Measurements from ENCODE around the gene FRS3.

Gene FRS3

DNA sequence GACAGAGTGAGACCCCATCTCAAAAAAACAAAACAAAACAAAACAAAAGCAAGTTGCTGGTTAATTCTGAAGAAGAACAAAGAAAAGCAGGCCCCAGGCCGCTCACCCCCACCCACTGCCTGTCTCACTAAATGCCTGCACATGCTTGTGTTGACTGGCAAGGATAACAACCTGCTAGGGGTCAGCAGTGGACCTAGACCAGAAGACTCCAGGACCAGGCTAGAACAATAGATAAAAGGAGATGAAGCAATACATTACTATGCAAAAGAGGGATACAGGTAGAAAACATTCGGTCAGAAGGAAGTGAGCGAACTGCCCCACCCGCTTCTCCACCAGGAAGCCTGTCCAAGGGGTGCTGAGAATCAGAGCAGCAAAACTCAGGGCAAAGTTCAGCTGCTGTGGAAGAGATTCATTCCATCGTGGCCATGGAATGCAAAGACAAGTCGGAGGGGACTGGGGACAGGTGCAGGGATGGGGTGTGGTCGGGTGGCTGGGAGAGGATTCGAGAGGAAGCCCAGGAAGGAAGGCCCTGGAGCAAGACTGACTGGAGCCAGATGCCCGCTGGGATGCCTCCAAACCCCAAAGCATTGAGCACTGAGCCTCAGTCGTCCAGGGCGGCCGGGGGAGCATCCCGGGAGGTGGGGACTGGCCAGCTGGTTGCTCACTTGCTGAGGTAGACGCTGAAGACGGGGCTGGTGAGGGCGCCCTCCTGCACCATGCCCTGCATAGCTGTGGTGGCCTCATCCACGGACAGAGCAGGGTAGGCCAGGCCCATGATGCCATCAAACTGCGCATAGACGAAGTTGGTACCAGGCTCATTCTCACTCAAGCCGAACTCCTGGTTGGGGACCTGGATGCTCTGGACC is 37.8 kb downstream of the FRS3 start:
- no peak for DNase-seq (ENCODE audit: low read depth)

DNA sequence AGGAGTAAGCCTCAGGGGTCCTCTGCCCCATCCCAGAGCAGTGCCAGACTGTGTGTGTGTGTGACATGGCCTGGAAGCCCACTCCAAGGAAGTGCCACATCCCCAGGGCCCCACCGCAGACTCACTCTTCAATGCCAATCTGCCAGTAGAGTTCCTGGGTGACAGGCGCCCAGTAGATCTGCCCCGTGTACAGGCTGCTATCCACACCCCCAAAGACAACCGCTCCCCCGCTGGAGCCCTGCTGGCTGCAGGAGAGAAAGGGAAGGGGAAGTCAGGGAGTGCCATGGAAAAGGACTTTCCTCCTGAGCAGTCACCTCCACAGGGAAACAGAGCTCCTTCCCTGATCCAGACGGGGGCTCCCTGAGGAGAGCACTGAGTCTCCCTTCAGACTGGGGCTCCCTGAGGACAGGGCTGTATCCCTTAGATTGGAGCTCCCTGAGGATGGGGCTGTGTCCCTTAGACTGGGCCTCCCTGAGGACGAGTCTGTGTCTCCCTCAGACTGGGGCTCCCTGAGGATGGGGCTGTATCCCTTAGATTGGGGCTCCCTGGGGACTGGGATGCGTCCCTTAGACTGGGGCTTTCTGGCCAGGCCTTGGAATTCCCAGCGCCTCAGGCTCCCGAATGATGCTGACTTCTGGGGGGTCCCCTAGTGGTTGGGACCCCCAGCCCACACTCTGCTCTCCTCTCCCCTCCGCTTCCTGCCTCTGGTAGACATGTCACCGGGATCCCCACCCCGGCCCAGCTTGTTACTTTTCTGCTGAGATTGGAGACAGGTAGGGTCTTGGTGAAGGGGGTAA is 39.1 kb downstream of the FRS3 start:
- DNase-seq (ENCODE audit: low read depth), result no peak

DNA sequence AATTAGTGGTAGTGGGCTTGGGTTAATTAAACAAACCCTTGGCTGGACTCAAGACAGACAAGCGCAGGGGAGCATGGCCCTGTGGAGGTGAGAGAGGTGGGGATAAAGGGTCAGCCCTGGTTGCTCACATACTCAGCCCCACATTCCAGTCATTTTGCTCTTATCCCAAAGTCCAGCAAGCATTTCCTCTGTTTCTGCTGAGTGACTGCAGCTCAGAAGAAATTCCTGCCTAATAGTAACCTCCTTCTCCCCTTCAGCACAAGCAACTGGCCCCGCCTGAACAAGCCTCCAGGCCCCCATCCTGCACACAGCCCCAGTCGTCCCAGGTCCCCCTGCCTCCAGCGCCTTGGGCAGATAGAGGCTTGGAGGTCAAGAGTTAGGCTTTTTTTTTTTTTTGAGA is 40.7 kb downstream of the FRS3 start:
- DNase-seq (ENCODE audit: low read depth), result no peak

DNA sequence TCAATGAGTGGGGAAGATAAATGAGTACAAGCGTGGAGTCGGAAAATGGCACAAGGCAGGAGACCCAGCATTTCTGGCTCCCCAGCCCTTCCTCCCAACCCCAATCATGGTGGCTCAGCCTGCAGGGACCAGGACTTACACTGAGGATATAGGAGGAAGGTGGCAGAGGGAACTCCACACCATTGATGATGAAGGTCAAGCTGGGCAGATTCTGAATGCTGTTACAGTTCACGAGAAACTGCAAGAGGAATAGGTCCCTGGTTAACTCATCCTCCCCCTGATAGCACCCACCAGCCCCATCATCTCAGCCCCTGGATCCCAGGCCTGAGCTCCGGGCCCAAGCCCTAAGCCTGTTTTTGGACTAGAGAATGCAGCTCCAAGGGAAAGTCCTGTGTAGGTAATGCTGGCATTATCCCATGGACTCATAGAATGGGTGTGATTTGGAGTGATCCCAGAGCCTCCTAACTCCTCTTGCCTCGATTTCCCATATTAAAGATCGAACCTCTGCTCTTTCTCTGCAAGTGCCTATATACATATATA is 42.0 kb downstream of the FRS3 start:
- no peak for DNase-seq (ENCODE audit: low read depth)

DNA sequence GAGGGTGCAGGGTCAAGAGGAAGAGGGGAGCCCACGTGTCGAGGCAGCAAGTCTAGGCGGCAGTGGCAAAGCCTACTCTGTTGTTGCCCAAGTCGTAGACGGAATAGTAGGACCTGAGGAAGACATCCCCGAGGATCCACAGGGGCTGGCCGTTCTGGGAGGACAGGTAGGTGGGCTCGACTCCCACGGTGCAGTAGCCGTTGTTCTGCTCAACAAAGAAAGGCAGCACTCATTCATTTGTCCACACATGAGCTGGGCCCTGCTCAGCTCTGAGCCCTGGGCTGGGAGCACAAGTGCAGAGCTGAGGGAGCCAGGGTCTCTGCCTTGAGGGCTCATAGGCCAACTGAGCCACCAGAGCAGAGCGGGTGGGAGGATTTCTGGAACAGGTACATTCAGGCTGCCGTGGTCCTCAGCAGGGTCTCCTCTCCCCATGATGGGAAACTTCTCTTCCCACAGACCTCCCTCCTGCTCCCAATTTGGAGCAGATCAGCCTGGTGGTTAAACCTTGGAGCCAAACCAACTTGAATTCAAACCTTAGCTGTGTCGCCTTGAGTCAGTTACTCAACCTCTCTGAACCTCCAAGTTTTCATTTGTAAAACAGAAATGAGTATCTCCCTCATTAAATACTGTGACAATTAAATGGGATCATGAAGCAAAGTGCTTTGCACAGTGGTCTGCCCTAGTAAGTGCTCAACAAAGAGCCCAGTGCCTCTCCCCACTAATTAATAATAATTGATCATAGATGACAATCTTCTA is 42.7 kb downstream of the FRS3 start:
- no peak for DNase-seq (ENCODE audit: low read depth)

DNA sequence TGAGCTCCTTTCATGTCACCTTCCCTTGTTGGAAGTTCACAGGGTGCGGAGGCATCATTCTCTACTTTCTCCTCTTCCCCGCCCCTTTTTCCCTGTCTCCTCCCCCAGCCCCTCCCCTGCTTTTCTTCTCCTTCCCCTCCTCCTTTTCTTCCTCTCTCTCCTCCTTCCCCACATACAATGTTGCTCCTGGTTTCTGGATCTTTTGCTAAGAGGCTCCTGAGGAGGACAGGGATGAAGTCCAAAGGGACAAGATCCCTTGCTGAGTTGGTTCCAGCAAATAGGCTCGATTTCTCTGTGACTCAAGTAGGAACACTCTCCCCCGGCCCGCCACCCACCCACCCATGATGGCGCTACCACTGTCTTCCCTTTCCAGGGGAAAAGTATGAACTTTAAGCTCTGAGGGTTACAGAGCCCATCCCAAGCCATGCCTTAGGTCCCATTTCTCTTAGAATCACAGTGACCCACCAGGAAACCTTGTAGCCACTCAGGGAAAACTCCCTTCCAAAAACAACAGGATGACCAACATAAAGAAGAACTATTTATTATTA is 43.4 kb downstream of the FRS3 start:
- DNase-seq (ENCODE audit: low read depth), result no peak

DNA sequence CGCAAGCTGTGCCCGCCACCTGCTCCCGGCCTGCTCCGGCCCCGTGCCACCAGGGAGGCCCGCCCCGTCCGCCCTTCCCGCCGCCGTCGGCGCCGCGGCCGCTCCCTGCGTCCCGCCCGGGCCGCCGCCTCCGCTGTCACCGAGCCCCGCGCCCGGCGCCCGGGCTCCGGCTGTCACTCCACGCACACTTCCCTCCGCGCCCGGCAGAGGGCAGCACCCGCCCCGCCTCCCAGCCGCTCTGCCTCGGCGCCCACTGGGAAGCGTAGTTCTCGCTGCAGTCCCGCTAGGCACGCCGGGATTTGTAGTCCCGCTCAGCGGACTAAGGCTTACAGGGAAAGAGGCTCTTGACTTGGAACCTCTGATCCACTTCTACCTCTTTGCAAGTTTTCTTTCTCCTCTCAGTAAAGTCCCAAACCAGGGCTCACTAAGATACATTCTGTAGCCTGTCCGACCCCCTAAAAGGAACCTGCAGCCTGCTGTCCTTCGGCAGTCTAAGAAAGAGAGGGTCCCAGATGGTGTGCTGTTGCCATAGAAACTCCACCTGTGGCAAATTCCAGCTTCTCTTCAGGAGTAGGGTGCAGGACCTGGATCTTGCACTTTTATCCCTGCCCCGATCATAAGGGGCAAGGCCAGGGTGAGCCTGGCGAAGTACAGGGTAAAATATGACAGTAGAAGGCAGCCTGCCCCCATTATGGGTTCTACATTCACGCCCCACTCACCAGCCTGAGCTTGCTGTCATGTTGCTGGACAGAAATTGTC is 44.1 kb downstream of the FRS3 start, which contains the start of gene TFEB:
Gene TFEB, minus strand, starts transcription at position 182 of the 759 bp plus-strand sequence. CDS start 44,395 bp downstream, outside the sequence.
- DNase-seq (ENCODE audit: low read depth), result peak; percentile 89

DNA sequence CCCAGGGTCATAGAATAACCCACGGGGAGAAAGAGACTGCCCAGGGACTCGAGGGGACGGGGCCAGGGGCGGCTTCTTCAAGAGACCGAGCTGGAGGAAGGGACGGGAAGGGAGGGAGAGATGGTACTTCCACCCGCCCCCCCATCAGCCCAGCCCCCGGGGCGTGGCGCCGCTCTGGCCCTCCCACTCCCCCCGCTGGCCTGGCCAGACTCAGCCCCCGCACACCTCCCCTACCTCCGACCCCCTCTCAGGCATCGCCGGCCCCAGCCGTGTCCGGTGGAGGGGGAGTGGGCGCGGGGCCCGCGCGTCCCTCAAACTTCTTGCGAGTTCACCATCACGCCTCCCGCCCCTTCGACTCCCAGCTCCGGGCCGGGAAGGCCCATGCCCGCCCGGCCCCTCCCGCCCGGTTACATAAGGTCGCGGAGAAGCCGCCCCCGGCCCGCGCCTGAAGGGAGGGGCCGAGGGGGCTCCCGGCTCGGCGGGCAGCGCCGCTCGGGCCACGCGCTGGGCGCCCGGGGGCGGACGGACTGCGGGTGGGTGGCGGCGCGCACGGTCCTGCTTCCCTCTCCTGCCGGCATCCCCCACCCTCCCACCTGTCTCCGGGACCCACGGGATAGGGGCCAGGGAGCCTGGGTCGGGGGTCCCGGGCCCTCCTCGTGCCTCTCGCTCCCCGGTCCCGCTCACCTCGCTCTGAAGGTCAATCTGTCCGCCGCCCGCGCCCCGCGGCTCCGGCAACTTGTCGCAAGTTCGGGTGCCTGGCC is 44.9 kb downstream of the FRS3 start:
- peak; percentile 58 for DNase-seq (ENCODE audit: low read depth)

DNA sequence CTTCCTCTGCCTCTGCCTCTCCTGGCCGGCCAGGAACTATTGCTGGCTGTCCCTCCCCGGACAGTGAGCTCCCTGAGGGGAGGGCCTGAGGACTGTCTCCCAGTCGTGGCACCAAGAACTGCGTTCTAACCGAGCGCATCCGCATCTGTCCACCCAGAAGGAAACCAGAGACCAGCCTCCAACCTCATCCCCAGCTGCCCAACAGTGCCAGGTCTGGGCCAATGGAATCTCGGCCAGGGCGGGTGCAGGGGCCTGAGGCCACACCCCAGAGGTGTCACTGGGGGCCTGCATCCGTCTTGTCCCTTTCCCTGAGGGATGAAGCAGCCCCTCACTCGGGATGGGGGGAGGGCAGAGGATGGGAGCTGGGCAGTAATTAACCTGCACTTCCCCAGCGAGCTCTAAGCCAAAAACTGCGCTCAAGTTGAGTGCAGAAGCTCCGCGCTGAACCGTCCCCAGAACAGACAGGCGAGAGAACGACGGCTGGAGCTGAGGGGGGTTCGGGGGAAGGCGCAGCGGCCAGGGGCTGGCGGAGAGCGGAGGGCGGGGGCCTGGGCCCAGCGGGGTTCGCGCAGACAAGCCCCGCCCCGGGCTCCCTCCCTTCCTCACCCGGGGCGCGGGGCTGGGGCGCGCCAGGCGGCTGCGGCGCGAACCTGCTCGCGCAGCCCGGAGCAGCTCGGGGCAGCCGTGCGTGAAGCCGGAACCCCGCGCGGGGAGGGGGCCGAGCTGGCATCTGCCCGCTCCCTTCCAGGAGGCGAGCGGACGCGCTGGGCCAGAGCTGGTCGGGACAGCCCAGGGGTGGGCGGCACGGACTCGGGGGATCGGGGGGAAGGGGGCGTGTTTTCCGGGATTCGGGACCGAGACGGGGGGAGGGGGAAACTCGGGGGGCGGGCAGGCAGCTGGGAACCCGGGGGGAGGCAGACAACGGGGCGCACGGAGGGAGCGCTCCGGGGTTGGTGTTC is 45.7 kb downstream of the FRS3 start:
- peak; percentile 52 for DNase-seq (ENCODE audit: low read depth)

DNA sequence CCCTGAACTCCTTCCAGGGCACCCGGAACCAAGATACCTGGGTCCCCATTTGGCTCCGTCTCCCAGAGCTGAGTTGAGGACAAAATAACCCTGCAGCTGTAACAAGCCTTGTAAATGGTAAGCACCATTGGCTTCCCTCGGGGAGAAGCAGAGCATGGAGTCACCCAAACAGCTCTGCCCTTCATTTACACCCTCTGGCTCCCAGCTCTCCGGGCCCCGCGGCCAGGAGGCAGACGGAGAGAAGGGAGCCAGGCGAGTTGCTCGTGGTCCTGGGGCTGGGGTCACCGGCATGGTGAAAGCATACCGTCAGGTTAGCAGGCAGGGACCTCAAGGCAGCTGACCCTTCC is 46.4 kb downstream of the FRS3 start:
- DNase-seq (ENCODE audit: low read depth), result no peak

DNA sequence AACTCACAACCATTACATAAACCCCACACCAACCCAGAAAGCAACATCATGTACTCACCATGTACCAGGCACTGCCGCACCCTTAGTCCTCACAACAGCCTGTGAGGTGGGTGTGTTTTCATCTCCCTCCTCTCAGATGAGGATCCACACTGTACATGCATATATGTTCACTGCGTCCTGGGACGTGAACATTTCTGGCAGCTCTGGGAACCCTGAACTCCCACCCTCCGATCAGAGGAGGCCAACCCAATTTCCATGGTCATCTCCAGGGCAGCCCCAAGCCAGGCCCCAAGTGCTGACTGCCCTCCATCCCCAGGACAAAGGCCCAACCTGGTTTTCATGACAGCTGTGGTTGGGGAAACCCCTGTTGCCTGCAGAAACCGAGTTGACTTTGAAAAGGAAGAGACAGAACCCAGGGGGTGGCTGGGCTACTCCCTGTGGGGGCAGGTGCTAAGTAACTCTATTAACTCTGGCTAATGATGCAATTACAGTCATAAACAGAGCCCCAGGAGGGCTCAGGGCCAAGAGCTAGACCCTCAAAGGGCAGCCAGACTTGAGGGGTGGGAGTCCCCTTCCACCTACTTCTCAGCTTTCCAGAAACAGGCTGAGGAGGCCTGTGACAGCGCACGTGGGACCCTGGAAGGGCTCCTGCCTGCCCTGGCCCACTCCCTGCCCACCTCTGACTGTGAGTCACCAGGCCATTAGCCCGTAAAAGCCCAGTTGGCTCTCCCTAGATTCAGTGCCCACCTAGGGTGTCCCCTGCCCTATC is 46.9 kb downstream of the FRS3 start:
- DNase-seq (ENCODE audit: low read depth), result peak; percentile 49

DNA sequence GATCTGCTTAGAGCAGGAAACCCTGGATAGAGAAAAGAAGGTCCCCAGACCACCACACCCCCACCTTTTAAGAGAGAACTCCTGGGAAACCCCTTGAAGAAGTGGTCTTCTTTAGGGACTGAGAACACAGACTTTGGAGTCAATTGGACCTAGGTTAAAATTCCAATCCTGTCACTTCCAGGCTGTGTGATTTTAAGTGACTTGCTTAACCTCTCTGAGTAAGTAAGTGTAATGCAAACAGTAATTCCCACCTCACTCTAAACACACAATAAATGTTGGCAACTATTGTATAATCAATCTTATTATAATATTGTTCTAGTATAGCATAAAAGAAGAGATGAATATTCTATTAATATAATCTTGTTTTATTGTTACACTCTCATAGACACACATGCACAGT is 47.6 kb downstream of the FRS3 start:
- DNase-seq (ENCODE audit: low read depth), result no peak

DNA sequence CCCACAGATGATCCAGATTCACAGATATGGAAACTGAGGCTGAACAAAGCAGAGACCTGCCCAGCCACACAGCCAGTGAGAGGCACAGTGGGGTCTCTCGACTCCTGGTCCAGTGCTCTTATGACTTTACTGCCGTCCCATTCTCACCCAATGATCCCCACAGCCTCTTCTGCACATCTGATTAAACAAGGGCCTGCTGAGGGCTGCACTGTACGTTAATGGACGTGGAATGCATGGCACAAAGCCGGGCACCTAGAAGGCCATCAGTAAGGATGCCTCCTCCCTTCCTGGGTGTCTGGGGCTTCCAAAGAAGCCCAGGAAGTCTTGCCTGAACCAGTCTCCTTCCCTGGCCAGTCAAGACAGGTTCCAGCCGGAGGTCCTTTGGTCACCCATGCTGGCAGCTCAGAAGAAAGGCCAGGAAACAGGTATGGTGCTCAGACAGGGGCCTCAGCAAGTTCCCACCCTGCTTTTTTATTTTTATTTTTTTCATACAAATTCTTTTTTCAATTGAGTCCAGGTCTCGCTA is 48.1 kb downstream of the FRS3 start:
- DNase-seq (ENCODE audit: low read depth), result no peak

DNA sequence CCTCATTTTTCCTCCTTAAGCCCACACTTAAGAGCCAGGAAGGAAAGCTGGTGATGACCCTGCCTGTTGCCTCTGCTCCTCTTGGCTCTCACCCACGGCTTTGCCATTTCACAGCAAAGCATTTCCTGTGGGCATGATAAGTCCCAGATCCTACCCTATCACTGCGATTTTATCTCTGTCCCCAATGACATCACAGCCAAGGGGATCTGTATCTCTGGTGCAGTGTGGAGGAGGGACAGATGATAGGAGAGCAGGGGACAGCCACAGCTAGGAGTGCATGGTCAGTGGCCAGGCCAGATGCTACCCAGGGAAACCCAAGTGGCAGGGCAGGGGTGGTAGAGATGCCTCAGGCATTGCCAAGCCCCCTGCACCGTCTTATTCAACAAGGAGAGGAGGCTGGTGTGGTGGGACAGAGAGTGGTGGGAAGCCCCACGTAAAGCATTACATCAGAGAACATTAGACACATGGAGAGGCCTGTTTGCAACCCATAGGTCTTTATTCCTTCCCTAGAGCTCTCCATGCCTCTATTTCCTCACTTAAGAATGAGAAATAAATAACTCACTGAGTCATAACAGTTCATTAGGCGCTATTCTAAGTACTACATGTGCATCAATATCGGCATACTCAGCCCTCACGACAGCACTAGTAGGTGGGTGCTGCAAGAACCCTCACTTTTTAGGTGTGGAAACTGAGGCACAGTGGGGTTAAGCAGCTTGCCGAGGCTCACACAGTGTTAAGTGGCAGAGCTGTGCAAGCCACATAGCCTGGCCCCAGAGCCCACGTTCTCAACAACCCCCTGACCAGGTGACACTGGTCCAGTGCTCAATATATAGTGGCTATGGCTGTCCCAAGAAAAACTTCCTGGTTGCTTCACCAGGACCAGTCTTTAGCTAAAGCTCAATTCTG is 48.9 kb downstream of the FRS3 start:
- DNase-seq (ENCODE audit: low read depth), result no peak

DNA sequence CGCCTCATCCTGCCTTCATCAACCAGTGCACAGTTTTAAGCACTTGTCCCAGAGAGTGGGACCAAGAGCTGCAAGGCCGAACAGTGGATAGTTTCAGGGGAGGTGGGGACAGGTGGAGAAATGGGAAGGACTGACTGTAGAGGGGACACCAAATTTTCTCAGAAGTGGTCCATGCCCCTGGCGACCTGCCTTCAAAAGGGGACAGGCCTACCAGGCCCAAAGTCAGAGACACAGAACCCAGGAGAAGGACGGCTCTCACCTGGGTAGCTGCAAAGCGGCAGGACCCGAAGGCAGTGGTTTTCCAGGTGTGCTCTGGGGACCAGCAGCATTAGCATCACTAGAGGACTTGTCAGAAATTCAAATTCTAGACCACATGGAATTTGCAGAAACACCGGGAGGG is 50.1 kb downstream of the FRS3 start:
- no peak for DNase-seq (ENCODE audit: low read depth)

DNA sequence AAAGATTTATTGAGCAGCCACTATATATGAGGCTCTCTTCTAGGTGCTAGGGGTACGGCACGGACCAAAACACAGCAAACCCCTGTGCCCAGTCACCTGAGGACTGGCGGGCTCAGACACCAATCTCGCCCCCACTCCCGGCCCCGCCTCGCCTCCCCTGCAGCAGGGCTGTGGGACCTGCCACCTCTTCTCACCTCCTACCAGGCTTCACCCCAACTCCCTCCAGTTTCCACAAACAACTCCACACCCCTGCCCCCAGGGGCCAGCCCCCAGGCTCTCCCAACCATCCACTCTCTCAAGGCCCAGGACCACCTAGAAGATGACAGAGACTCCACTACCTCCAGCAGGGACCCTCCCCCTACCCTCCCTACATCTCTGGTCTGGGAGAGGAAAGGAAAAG is 50.7 kb downstream of the FRS3 start:
- DNase-seq (ENCODE audit: low read depth), result no peak
